ENCODE results near the gene RBM19.

Gene RBM19

GRCh38 chr12:113955109-113955970 is 10.8 kb downstream of the RBM19 start:
- peak; percentile 42 for DNase-seq (ENCODE audit: low spot score)

- no peak for DNase-seq (ENCODE audit: low spot score)
These were observed 11.6 kb downstream of the RBM19 start for GRCh38 chr12:113954547-113954946.

GRCh38 chr12:113950873-113951272 is 15.3 kb downstream of the RBM19 start:
- no peak for DNase-seq (ENCODE audit: low spot score)

GRCh38 chr12:113949321-113950305 is 16.5 kb downstream of the RBM19 start:
- no peak for DNase-seq (ENCODE audit: low spot score)

GRCh38 chr12:113948151-113948914 is 17.8 kb downstream of the RBM19 start:
- DNase-seq (ENCODE audit: low spot score): no peak

- no peak for DNase-seq (ENCODE audit: low spot score)
These were observed 19.9 kb downstream of the RBM19 start for GRCh38 chr12:113946175-113946574.

GRCh38 chr12:113945174-113946173 is 20.7 kb downstream of the RBM19 start:
- no peak for DNase-seq (ENCODE audit: low spot score)

GRCh38 chr12:113942209-113942608 is 23.9 kb downstream of the RBM19 start:
- DNase-seq (ENCODE audit: low spot score): no peak

GRCh38 chr12:113941208-113941486 is 25.0 kb downstream of the RBM19 start:
- DNase-seq (ENCODE audit: low spot score): no peak

- no peak for DNase-seq (ENCODE audit: low spot score)
These were observed 25.5 kb downstream of the RBM19 start for GRCh38 chr12:113940357-113941207.

GRCh38 chr12:113939867-113940266 is 26.3 kb downstream of the RBM19 start:
- no peak for DNase-seq (ENCODE audit: low spot score)

GRCh38 chr12:113938471-113938870 is 27.7 kb downstream of the RBM19 start:
- no peak for DNase-seq (ENCODE audit: low spot score)

- DNase-seq (ENCODE audit: low spot score): no peak
These were observed 29.7 kb downstream of the RBM19 start for GRCh38 chr12:113936460-113936859.

GRCh38 chr12:113935459-113935858 is 30.7 kb downstream of the RBM19 start:
- DNase-seq (ENCODE audit: low spot score): no peak

GRCh38 chr12:113934946-113935345 is 31.2 kb downstream of the RBM19 start:
- DNase-seq (ENCODE audit: low spot score): no peak

GRCh38 chr12:113934060-113934814 is 31.9 kb downstream of the RBM19 start:
- DNase-seq (ENCODE audit: low spot score): no peak

GRCh38 chr12:113933201-113933786 is 32.8 kb downstream of the RBM19 start:
- DNase-seq (ENCODE audit: low spot score): no peak

GRCh38 chr12:113932381-113933196 is 33.5 kb downstream of the RBM19 start:
- no peak for DNase-seq (ENCODE audit: low spot score)
